HuH-7 (cell line): ENCODE data around the gene ADAM12.

Source experiments
- DNase-seq: peaks from one replicate; pipeline ENCODE4 v3.0.0; 2011; ENCODE audit warnings: low spot score

The ADAM12 gene

DNA sequence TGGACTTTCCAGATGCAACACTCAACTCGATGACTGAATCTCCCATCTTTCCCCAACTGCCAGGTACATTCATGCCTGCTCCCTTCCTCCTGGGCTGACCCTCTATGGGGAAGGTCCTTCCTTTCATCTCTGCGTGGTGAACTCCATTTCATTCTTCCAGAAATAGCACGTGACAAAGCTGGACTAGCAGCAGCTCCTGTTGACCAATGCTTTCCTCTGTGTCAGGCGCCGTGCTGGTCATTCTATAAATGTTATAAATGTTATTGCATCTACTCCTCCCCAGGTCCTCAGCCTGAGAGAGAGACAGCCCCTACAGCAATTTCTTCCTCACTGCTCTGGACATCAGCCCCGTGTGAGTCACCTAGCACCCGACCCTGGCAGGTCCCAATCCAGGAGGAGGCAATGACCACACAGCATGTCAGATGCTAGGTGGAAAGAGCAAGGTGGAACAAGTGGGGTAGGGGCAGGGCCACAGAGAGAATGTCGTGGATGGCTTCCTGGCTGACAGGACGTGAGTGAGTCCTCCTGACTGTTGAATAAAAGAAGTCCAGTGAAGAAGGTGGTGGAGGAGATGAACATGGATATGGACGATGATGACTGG, 178.1 kb downstream of the ADAM12 start:
- no peak for DNase-seq

GRCh38 chr10:126209451-126209850, 178.8 kb downstream of the ADAM12 start:
- no peak for DNase-seq

DNA sequence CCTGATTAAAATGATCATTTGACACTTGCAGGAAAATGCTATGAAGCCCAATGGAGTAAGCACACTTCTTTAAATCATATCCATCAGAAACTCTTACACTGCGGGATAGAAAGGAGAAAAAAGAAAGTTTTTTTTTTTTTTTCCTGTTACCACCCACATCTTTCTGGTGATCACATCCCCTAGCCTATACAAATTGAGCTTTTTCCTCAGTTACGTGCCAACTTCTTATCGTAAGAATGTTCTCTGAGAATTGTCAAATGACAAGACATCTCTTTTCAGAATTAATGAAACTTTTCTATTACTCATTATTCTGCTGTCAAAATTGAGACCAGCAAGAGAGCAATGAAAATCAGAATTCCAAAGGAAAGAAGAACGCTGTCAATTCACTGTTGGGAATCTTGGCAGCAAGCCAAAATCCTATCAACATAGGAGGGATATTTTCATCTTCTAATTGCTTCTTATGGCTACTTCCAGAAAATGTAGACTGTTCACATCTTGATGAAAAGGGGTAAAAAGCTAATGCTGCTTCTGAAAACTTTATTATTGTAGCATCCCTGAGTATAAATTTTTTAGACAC, 179.5 kb downstream of the ADAM12 start:
- no peak for DNase-seq

DNA sequence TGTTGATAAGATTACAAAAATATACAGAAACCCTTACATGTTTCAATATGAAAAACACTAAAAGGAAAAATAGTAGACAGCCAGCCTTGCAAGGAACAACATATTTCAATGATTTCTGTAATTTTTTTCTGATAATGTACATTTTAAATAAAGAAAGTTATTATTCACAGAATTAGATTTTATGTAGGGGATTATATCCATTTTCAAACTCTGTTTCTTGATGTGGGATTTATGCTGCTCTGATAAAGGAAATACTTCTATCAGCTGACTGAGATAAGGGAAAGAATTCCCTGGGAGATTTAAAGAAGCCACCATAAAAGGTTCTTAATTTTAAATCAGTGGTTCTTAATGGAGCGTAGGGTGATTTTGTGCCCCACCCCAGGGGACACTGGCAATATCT, 180.4 kb downstream of the ADAM12 start:
- DNase-seq, result no peak

DNA sequence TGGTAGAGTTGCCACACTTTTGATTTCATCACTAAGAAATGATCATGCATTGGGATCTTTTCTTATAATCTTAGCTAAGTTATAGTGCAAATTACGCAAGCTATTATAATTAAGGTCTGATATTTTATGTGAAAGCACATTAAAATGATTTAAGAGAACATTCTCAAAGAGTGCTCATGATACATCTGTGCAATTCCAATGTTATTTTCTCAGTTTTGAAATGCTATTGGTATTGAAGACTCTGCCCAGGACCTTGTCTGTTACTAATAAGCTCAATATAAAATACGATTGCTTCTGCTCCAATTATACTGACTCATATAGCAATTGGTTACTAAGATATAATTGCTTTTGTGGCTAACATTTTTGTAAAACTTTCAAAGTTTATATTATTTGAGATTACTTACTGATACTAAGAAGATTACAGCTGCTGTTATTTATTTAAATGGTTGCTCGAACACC, 180.9 kb downstream of the ADAM12 start:
- DNase-seq, result no peak

DNA sequence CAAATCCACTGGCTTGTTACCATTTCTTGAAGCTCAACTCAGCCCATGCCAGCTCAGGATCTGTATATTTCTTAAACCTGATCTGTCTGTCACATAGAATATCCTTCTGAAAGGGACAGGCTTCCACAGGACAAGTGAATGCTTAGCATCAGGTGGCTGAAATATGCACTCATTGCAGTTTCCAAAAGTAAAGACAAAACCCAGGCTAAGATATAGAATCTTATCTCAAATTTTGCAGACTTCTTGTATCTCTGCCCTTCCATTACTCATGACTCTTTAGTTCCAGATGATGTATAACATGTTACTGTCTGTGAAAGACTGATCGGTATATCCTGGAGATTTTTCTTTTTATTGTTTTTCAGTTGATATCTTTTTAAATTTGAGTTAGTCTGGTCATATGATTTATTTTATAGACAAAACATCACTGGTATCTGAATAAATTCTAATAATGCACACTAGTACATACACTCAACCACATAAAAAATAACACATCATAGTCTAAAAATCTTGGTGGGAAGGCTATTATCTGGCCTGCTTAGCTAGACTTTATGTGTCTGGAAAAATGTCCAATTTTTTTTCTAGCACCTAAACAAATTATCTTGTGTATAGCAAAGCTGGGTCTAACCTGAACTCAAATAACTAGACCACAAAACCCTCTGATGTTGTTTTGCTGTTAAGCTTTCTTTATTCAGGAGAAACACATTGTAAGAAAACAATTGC, 182.6 kb downstream of the ADAM12 start:
- no peak for DNase-seq

DNA sequence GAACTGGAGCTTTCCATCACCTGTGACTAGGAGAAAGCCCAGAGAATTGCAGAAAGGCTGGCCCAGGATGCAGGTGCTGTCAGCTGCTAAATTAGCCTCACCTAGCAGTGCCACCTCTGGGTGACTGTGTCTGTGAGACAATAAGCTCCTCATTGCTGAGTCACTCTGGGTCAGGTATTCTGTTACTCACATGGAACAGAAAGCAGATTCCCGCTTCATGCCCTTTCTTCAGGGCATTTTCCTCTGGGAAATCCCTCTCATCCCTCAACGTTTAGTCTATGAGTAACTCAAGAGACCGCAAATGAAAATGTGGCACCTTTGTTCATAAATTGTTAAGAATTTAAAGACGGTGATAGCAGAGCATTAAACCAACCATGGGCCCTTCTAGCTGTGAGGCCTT, 184.0 kb downstream of the ADAM12 start:
- no peak for DNase-seq

GRCh38 chr10:126203746-126204145, 184.5 kb downstream of the ADAM12 start:
- DNase-seq, result no peak

GRCh38 chr10:126201603-126202002, 186.7 kb downstream of the ADAM12 start:
- no peak for DNase-seq

DNA sequence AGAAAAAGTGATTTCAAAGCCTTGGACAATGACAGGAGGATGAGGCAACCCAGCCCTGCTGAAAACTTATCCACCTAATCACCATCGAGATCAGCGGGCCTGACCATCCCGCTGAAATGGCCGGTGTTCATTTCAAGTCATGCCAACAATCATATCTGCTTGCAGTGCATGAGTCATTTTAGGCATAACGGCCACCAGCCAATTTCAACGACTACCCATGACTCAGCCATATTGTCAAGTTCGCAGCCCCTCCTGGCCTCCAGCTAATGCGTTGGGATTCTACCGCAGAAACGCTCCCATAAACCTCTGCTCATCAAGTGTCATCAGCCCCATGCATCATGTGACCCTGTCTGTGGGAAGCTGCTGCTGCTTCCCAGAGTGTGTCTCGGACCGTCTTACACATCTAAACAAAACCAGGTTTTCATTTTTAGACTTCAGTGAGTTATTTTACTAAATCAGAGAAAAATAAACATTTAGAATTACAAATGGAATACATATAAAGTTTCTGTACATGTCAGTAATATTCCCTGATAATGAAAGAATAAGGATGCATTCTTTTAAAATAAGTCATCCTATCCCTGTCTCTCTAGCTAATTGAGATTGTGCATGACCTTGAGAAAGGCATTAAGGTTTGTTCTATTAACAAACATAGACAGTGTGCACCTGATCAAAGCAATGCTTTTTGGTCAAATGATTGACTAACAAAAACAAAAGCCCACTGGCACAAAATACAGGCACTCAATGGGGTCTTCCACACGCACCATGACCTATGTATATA, 188.9 kb downstream of the ADAM12 start:
- DNase-seq, result no peak

DNA sequence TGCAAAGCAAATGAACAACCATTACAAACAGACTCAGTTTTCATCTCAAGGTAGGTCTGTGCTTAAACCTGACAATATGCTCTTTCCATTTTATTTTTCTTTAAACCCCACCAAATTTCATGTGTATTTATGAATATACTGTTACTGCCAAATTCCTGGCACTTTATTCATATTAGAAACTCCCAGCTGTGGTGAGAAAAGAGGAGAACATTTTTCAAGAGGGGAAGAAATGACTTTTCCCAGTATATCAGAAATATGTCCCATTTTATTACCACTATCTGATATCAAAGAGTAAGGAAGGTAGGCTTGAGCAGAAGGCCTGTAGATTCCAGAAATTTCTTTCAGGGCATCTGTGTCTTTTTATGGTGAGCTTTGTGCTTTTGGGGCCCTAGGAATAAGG, 189.6 kb downstream of the ADAM12 start:
- no peak for DNase-seq

GRCh38 chr10:126197036-126197543, 191.2 kb downstream of the ADAM12 start:
- no peak for DNase-seq

DNA sequence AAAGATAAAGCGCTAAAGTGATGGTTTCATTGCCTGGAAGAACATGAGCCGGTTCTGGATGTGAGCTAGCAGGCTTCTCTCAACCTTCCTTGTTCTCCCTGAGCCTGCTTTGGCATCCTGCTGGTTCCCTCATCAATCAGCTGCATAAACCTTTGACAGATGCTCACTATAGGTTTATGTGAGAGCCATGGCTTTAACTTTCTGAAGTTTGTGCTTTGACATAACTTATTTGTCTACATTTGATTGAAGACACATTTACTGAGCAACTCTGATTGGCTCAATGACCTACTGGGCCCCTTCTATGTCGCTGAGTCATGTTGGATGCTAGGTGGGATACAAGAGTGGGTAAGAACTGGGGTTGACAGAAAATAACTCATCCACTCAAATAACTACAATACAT, 192.0 kb downstream of the ADAM12 start:
- DNase-seq, result no peak

- no peak for DNase-seq
These were observed 197.1 kb downstream of the ADAM12 start for GRCh38 chr10:126191192-126191591.

DNA sequence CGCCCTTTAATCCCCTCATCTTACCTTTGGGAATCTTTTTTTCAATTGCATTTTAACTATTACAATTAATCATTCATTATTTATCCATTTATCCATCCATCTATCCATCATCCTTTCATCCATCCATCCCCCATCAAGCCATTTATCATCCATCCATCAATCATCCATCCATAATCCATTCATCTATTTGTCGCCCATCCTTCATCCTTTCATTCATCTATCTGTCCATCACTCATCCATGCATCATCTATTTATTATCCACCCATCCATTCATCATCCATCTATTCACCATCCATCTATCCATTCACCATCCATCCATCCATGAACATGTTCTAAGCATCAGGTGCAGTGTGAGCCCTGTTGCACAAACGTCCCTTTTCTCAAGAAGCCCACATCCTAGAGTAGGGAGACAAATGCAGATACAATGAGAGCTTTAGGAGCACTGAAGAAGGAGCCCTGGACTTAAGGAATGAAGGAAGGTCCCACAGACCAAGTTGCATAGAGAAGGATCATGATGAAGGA, 199.5 kb downstream of the ADAM12 start:
- DNase-seq, result no peak

DNA sequence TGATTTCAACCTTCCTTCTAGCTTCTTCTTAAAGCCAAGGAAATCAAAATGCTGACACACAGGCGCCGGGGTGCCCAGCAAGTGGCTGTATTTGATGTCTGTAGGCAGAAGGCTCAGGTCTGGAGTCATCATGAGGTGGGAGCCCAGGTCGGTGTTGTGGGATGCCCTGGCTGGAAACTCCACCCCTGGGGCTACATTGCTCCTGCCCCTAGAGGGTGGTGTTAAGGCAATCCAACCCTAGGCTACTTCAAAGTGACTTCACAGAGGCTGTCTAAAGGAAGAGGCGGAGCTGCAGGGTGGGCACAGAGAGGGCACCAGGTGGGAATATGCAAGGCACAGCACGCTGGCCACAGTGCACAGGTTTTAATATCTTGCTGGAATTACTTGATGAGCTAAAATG, 200.9 kb downstream of the ADAM12 start:
- DNase-seq, result no peak

DNA sequence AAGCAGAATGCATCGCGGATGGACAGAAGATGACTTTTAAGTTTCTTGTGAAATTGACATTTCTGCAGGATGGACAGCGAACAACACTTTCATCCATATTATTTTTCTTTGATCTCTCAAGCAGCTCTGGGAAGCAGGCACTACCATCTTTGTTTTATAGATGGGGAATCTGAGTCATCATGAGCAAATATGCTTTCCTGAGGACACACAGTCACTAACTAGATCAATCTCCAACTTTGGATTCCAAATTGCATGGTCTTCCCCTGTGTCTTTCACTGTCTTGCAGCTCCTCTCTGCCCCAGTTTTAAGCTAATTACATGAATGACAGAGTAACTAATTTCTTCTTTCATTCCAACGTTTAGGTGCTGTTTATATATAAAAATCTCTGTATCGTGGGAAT, 201.5 kb downstream of the ADAM12 start:
- no peak for DNase-seq

- no peak for DNase-seq
These were observed 202.4 kb downstream of the ADAM12 start for GRCh38 chr10:126185676-126186447.

DNA sequence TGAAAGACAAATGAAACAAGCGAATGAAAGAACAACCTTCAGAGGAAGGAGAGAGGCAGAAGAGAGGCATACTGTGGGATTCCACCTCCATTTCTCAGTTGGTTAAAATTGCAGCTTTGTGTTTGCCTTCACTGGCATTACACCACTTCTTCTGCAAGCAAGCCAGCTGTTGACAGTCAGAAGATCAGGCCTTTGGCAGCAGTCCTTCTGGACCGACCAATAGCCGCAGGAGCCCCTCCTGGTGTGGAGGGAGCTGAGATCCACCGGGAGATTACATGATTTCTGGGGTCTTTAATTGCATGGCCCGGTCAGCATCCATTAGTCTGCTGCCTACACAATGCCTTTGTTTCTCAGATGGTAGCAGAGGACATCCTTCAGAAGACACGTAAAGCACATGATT, 206.7 kb downstream of the ADAM12 start:
- DNase-seq, result no peak

- DNase-seq, result no peak
These were observed 208.6 kb downstream of the ADAM12 start for GRCh38 chr10:126179637-126180036.

DNA sequence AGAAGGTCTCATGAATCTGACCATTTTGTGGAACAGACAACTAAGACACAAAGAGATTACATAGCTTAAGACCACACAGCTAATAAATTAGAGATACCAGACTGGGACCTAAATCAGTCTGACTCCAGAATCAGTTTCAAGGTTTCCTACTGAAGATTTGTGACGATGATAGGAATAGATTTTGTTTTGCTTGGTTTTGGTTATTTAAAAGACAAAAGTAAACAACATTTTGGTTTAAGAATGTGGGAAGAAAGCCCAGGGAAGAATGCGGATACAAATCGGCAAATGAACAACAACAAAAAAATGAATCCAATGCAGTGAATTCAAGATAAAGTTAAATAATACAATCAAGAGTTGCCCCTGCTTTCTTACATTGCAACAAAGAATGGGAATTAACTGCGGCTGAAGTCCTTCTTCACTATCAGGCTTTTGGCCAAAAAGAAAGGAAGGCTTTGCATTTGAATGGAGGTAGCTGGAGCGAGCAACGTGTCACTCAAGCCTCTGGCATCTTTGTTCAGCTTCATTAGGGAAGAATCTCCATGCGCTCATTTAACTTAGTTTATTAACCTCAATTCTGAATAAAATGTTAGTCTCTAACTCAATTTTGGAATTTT, 210.8 kb downstream of the ADAM12 start:
- DNase-seq, result no peak
